BJ (cell line): ENCODE measurements around the gene CTTNBP2. TPM values are rescaled to one million over a fixed set of nuclear protein-coding genes. Genes with fewer than 3 reads are reported as not detected.
"Not testable (repeated sequence)": the region's sequence is repeated elsewhere in the genome, so short reads cannot be mapped to it uniquely, and the experiment has no call there.

Source experiments
- CTCF ChIA-PET: fragments of 350-600 bp; formaldehyde crosslinking; extraction: SDS; loops from one replicate; lab custom pipeline; 2021; ENCODE audit warnings: antibody characterized with exemption, inconsistent platforms; lab: Yijun Ruan, JAX
- POLR2A ChIA-PET: fragments of 300-600 bp; sonication (Branson Sonifier 250); formaldehyde crosslinking; extraction: SDS; loops from one replicate; lab custom pipeline; 2021; ENCODE audit warnings: antibody characterized with exemption; lab: Charles Lee
- DNase-seq: peaks from one replicate; pipeline ENCODE4 v3.0.0-alpha.2; 2011; ENCODE audit warnings: low read depth
- H3K27me3 ChIP-seq: 2 replicates; pipeline ENCODE4 v1.6.0; 2011; ENCODE audit warnings: low read length; ENCODE audit not compliant: control insufficient read depth, insufficient read depth
- H3K36me3 ChIP-seq: 2 replicates; pipeline ENCODE4 v1.5.1; 2011; ENCODE audit warnings: low read length; ENCODE audit not compliant: control insufficient read depth, insufficient read depth
- H3K4me3 ChIP-seq: 2 replicates; pipeline ENCODE4 v1.5.1; 2011; ENCODE audit warnings: low read depth, mild to moderate bottlenecking, control low read depth, low read length
- CTCF ChIP-seq: IDR thresholded peaks from 2 replicates; pipeline ENCODE4 v1.5.1; 2011; ENCODE audit warnings: low read depth, mild to moderate bottlenecking, control low read depth, inconsistent platforms, low read length, moderate library complexity; ENCODE audit not compliant: insufficient read depth
- polyA plus RNA-seq: library from polyadenylated mRNA; depleted of rRNA; stranded (reverse); fragments of >200 nt; gene quantifications from 2 replicates; pipeline ENCODE4 v1.2.3, GENCODE V29; 2011

Gene CTTNBP2
- polyA plus RNA-seq, 1 experiment, result 0.34 TPM

- Histone ChIP-seq H3K4me3 (no peak overlapping the region), H3K27me3 (no peaks in the 10 kb centered on the region), H3K36me3 (no peaks in the 10 kb centered on the region)
- no peak for DNase-seq
- ChIA-PET CTCF (interaction anchor here (1.8 to 3.4 kb wide), 2 partner anchors 259 to 317 kb away, joined by 7 to 29 read pairs; no protein-coding TSS in a partner anchor), POLR2A (no interaction called here)
- TF ChIP-seq CTCF, result no peak
These were observed 155.9 kb downstream of the CTTNBP2 start for GRCh38 chr7:117717357-117717756.

- ChIA-PET CTCF (interaction anchor here (1.1 to 3.4 kb wide), 8 partner anchors 12 to 784 kb away, joined by 3 to 29 read pairs (median 5); no protein-coding TSS in a partner anchor), POLR2A (no interaction called here)
- Histone ChIP-seq H3K4me3 (no peak overlapping the region), H3K36me3 (no peaks in the 10 kb centered on the region), H3K27me3 (no peaks in the 10 kb centered on the region)
- no peak for TF ChIP-seq CTCF
- DNase-seq, result no peak
These were observed 156.4 kb downstream of the CTTNBP2 start for GRCh38 chr7:117716707-117717299.

GRCh38 chr7:117715784-117716445, 157.3 kb downstream of the CTTNBP2 start:
- peak; percentile 7 for DNase-seq
- CTCF ChIA-PET, result interaction anchor here (0.6 to 3.4 kb wide), 18 partner anchors 9 to 1471 kb away, joined by 3 to 29 read pairs (median 4); no protein-coding TSS in a partner anchor
- no peaks in the 10 kb centered on the region for H3K27me3 ChIP-seq

GRCh38 chr7:117711556-117711955, 161.7 kb downstream of the CTTNBP2 start:
- H3K4me3 ChIP-seq, result no peak overlapping the region
- H3K36me3 ChIP-seq, result no peaks in the 10 kb centered on the region
- no peak for TF ChIP-seq CTCF
- no peak for DNase-seq
- CTCF ChIA-PET, result no interaction called here
- no peaks in the 10 kb centered on the region for H3K27me3 ChIP-seq
- POLR2A ChIA-PET, result no interaction called here

More at GRCh38 chr7:117715784-117716445, 157.3 kb downstream of the CTTNBP2 start:
- TF ChIP-seq CTCF, result peak; percentile 65
- POLR2A ChIA-PET, result no interaction called here
- no peaks in the 10 kb centered on the region for H3K36me3 ChIP-seq
- H3K4me3 ChIP-seq, result no peak overlapping the region

GRCh38 chr7:117708173-117708572, 165.1 kb downstream of the CTTNBP2 start:
- H3K4me3 ChIP-seq, H3K36me3 ChIP-seq, H3K27me3 ChIP-seq, POLR2A ChIA-PET, DNase-seq, CTCF ChIA-PET: not testable (repeated sequence)
